ENCODE data around the gene FLNB. TPM values are rescaled to one million over a fixed set of nuclear protein-coding genes. Genes with fewer than 3 reads are reported as not detected.

Gene FLNB
- polyA plus RNA-seq, 4 donors, result 172 to 239 (median 185) TPM

DNA sequence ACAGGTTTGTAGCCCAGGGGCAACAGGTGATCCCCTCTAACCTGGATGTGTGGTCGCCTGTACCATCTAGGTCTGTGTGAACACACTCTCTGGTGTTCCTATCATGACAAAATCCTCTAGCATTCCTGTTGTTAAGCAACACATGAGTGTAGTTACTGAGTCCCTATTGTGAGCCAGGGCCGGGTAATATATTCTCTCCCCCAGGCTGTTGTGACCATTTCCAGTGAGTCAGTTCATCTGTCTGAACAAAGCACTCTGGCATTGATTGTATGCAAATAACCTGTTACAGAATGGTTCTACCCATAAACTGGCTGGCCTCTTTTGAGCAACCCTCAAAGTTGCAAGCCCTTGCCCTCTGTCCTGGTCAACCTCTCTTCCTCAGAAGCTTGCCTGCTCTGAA, 2.6 kb upstream of the FLNB start:
- DNase-seq (ENCODE audit: low read depth in 4 of 4, low spot score in 3 of 4), result no peak

DNA sequence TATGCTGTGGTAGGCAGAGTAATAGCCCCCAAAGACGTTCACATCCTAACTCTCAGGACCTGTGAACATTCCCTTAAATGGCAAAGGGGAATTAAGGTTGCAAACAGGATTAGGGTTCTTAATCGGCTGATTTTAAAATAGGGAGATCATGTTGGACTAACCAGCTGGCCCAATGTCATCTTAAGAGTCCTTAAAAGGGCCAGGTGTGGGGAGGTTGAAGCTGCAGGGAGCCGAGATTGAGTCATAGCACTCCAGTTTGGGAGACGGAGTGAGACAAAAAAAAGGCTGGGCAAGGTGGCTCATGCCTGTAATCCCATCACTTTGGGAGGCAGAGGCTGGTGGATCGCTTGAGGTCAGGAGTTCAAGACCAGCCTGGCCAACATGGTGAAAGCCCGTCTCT, 1.6 kb upstream of the FLNB start:
- no peak for DNase-seq (ENCODE audit: low read depth in 4 of 4, low spot score in 3 of 4)

DNA sequence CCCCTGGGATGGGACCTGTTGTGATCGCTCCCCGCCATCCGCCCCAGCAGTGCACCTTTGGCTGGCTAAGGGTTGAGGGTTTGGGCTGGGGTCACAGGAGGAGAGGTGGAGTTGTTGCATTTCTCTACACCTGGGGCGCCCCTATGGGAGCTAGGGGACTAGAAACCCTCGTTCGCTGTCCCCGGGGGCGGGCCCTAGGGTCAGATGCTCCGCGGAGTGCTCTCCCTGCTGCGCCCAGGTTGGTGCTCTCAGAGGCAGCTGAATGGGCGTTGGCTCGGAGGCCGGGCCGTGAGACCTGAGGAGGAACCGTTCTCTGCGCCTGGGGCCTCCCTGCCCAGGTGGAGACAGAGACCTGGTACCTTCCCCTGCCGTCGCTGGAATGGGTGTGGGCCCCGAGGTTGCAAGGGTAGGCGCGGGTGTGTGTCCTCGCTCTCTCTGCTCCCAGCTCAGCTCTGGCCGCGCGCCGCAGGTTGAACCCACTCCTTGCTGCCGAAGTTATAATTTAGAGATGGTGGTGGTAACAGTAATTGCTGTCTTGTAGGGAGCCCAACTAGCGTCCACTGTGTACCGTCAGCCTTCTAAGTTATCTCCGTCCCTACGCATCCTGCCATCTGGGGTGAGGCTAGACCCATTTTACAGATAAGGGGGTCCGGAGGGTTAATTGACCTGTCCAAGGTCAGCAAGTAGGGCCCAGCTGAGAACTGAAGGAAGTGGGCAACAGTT, 965 bp downstream of the FLNB start:
- DNase-seq (ENCODE audit: low read depth in 4 of 4, low spot score in 3 of 4), result no peak

DNA sequence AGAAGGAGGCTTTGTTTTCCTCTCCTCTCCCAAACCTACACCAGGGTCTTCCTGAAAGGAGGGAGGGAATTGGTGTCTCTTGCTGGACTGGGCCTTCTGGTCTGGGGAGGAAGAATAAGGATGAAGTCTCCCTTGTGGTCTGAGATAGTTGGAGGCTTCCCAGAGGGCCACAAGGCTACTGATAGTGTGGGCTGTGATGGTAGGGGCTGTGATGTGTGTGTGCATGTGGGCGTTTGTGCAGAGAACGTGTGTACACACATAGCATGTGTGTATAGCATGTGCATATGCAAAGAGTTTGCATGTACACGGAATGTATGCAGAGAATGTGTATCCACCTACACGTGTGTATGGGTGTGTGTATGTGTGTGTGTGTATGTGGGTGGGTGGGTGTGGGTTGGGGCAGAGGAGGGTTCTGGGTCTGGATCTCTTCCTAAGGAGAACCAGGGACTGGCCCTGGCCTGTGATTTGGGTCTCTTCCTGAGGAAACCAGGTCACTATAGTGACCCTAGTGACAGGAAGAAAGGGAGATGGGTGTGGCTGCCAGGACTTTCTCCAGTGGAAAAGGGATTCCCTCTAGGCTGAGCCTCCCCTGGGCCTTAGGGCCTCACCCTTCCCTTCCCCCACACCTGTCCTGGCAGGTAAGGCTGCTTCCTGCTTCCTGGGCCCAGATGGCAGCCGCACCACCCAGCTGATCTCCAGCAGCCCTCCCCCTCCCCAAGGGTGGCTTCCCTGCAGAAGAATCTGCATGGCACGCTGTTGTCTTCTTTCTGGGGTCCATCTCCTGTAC, 1.7 kb downstream of the FLNB start:
- DNase-seq (ENCODE audit: low read depth in 4 of 4, low spot score in 3 of 4), result no peak

DNA sequence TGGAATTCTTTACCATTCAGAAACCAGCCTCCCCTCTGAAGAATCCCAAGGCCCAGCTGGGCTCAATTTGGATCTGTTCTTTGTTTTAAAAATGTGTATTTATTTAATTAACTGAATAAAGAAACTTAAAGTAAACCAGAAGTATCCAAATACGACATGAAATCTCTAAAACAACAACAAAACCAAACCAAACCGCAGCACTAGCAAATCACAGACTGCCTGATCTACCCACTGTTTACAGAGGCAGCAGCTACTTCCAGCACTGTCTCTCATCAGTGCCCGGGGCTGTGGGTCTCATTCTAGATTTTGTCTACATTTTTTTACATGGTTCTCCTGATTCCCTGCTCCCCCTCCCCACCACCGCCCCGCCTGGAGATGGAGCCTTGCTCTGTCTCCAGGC, 2.3 kb downstream of the FLNB start:
- DNase-seq (ENCODE audit: low read depth in 4 of 4, low spot score in 3 of 4), result no peak

GRCh38 chr3:58011580-58011979, 3.4 kb downstream of the FLNB start:
- no peak for DNase-seq (ENCODE audit: low read depth in 4 of 4, low spot score in 3 of 4)

DNA sequence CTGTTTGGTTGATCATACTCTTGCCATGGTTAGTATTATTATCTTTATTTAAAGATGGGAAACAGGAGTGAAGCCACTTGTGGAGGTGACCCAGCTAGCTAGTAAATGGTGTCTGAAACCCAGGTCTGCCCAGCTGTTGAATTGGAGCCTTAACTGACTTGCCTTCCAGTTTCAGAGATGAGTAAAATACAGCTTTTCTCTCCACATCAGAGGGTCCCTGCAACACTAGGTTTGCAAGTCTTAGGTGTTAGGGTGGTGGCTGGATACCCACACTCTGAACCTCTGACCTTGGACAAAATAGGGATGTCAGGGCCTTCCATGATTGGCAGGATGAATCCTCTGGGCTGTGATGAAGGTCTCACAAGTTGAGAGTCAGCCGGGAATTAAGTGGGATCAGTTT, 4.1 kb downstream of the FLNB start:
- no peak for DNase-seq (ENCODE audit: low read depth in 4 of 4, low spot score in 3 of 4)

DNA sequence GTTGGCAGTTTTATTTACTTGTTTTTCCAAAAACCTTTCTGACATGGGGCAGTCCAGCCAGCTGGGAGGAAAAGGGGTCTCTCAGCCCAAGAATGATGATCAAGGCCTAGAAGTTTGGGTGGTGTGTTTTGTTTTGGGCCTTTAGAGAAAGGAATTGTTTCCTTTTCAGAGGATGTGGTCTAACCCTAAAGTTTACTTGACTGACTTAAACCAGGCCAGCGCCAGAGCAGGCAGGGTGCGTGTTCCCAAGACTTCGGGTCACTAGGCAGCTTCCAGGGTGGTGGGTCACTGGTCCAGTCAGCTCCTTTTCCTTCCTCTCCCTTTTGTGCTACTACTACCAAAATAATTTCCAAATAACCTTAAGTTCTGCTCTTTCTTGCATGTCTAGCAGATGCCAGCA, 4.9 kb downstream of the FLNB start:
- DNase-seq (ENCODE audit: low read depth in 4 of 4, low spot score in 3 of 4), result no peak

DNA sequence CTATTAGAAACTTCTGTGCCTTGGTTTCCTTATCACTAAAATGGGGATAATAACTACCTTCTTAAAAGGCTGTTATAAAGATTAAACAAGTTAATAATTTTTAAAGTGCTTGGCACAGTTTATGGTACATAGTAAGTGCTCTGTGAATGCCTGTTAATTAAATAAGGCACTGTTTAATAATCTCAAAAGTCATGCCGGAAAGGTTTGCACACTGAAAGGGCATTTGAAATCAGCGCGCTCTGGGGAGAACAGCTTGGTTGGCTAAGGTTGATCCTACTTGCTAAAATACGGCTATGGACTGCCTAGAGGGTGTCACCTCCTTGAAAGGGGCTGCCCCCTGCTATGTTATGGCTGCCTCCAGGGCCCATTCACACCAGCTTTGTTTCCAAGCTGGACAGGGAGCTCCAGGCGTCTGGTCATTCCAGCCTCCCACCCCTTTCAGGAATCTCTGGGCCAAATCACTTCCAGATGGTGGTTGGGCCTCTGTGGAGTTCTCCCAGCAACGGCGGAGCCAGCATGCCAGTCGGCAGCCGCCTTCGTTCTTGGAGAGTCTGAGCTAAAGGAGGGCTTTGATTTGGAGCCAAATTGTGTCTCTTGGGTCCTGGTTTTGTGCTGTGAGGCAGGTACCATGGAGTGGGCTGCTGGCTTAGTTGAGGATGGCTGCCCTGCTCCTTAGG, 5.9 kb downstream of the FLNB start:
- DNase-seq (ENCODE audit: low read depth in 4 of 4, low spot score in 3 of 4), result no peak

DNA sequence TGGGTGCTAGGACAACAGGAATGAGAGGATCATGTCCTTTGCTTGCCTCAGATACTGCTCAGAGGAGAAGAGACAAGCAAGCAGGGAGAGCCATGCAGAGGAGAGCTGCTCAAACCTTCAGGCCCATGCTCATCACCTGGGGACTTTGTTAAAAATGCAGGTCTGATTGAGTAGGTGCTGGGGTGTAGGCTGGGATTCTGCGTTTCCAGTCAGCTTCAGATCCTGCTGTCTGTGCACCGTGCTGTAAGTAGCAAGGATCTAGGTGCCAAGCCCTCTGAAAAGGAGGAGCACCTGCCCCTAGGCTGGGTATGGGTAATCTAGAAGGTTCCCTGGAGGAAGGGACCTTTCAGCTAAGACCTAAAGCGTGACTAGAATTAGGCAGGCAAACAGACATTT, 7.3 kb downstream of the FLNB start:
- DNase-seq (ENCODE audit: low read depth in 4 of 4, low spot score in 3 of 4), result no peak

- DNase-seq (ENCODE audit: low read depth in 4 of 4, low spot score in 3 of 4), result no peak
These were observed 8.5 kb downstream of the FLNB start for GRCh38 chr3:58016710-58017109.

GRCh38 chr3:58018892-58019742, 10.9 kb downstream of the FLNB start:
- DNase-seq (ENCODE audit: low read depth in 4 of 4, low spot score in 3 of 4), result no peak

- no peak for DNase-seq (ENCODE audit: low read depth in 4 of 4, low spot score in 3 of 4)
These were observed 12.5 kb downstream of the FLNB start for GRCh38 chr3:58020783-58021071.

- DNase-seq (ENCODE audit: low read depth in 4 of 4, low spot score in 3 of 4), result no peak
These were observed 13.1 kb downstream of the FLNB start for GRCh38 chr3:58021072-58021959.

GRCh38 chr3:58021962-58022361, 13.7 kb downstream of the FLNB start:
- no peak for DNase-seq (ENCODE audit: low read depth in 4 of 4, low spot score in 3 of 4)

DNA sequence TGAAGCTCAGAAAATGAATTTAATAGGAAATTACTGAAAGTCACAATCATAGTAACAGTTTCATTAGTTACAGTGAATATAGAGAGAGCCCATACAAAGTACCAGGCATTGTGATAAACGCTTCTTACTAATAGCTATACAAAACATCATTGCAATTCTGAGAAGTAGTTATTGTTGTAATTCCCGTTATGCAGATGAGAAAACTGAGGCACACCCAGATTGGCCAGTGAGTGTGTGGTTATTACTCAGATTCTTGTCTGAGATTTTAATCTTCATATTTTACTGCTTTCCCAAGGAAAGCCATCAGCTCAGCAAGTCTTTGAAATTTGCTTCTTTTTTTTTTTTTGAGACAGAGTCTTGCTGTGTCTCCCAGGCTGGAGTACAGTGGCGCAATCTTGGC, 14.3 kb downstream of the FLNB start:
- no peak for DNase-seq (ENCODE audit: low read depth in 4 of 4, low spot score in 3 of 4)

GRCh38 chr3:58023531-58023930, 15.3 kb downstream of the FLNB start:
- DNase-seq (ENCODE audit: low read depth in 4 of 4, low spot score in 3 of 4), result no peak

DNA sequence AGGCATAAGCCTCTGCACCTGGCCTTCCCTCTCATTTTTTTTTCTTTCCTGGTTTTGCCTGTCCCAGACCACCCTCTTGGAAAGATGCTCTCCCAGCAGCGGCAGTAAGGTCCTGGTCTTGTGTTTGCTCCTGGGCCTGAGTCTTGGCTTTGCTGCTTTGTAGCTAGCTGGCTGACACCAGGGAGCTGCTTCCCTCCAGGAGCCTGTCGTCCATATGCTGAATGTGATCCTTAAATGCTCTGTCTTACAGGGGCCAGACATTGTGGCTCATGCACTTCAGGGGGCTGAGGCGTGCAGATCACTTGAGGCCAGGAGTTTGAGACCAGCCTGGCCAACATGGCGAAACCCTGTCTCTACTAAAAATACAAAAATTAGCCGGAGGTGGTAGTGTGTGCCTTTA, 17.2 kb downstream of the FLNB start:
- DNase-seq (ENCODE audit: low read depth in 4 of 4, low spot score in 3 of 4), result no peak

DNA sequence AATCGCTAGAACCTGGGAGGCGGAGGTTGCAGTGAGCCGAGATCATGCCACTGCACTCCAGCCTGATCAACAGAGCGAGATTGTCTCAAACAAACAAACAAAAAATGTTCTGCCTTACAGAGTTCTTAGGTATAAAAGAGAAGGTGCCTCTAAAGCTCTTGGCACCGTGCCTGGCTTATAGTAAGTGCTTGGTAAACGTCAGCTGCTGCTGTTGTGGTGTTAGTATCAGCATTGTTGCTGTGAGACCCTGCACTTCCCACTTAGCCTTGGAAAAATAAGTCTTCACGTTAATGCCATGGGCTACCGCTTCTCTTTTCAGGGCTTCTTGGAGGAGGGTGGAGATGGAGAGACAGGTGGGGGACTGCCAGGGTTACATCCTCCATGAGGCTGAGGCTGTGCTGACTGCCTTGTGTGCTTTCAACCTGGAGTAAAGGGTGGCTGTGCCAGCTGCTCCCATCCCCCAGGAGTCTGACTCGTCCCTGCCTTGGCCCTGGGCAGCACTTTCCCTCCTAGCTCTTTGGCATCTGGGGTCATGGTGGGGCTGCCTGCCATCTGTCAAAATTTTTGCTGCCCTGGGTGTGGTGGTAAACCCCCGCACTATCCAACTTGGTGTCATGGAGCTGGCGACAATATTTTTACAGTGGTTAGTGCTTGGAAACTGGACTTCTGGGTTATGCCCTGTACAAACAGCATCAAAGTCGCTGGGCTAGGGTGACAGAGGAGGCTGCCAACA, 17.8 kb downstream of the FLNB start:
- no peak for DNase-seq (ENCODE audit: low read depth in 4 of 4, low spot score in 3 of 4)
